H9 (cell line): ENCODE measurements around the gene DDX25. TPM values are rescaled to one million over a fixed set of nuclear protein-coding genes. Genes with fewer than 3 reads are reported as not detected.

Experiments used
- DNase-seq: peaks from one replicate; pipeline ENCODE4 v3.0.0-alpha.2; 2017
- H2AFZ ChIP-seq: one replicate; pipeline ENCODE4 v1.6.1; 2013; ENCODE audit warnings: mild to moderate bottlenecking, low read length, control low read depth, moderate library complexity
- H2AK5ac ChIP-seq: 2 replicates; pipeline ENCODE4 v1.6.1; 2013; ENCODE audit warnings: low read length, control low read depth, mixed read lengths; ENCODE audit not compliant: insufficient read length
- H2BK120ac ChIP-seq: one replicate; pipeline ENCODE4 v1.6.1; 2013; ENCODE audit warnings: low read depth, mild to moderate bottlenecking, low read length, control low read depth, inconsistent platforms; ENCODE audit not compliant: poor library complexity, severe bottlenecking
- H2BK12ac ChIP-seq: 2 replicates; pipeline ENCODE4 v1.6.1; 2013; ENCODE audit warnings: low read length, control low read depth, mixed read lengths, low read depth; ENCODE audit not compliant: insufficient read length
- H2BK15ac ChIP-seq: 2 replicates; pipeline ENCODE4 v1.6.1; 2013; ENCODE audit warnings: low read depth, low read length, control low read depth
- H2BK20ac ChIP-seq: one replicate; pipeline ENCODE4 v1.6.1; 2013; ENCODE audit warnings: low read depth, mild to moderate bottlenecking, low read length, control low read depth, inconsistent platforms; ENCODE audit not compliant: poor library complexity, severe bottlenecking
- H2BK5ac ChIP-seq: 2 replicates; pipeline ENCODE4 v1.6.1; 2013; ENCODE audit warnings: low read length, control low read depth, mixed read lengths; ENCODE audit not compliant: insufficient read length
- H3K14ac ChIP-seq: 2 replicates; pipeline ENCODE4 v1.6.1; 2013; ENCODE audit warnings: low read length, control low read depth; ENCODE audit not compliant: insufficient read depth
- H3K18ac ChIP-seq: 2 replicates; pipeline ENCODE4 v1.6.1; 2013; ENCODE audit warnings: low read depth, mild to moderate bottlenecking, mixed read lengths, low read length, control low read depth; ENCODE audit not compliant: insufficient read length
- H3K23ac ChIP-seq: 2 replicates; pipeline ENCODE4 v1.6.1; 2013; ENCODE audit warnings: low read length, control low read depth, mixed read lengths, low read depth; ENCODE audit not compliant: insufficient read length
- H3K23me2 ChIP-seq: 2 replicates; pipeline ENCODE4 v1.6.1; 2013; ENCODE audit warnings: low read depth, mild to moderate bottlenecking, mixed read lengths, low read length, control low read depth; ENCODE audit not compliant: insufficient read length, poor library complexity, severe bottlenecking
- H3K27ac ChIP-seq: 2 replicates; pipeline ENCODE4 v1.5.1; 2013; ENCODE audit warnings: low read length, control low read depth, mixed read lengths, low read depth; ENCODE audit not compliant: insufficient read length
- H3K27me3 ChIP-seq: 2 replicates; pipeline ENCODE4 v1.6.1; 2013; ENCODE audit warnings: low read length, control low read depth, inconsistent platforms; ENCODE audit not compliant: insufficient read depth
- H3K4ac ChIP-seq: 2 replicates; pipeline ENCODE4 v1.6.1; 2013; ENCODE audit warnings: low read depth, mild to moderate bottlenecking, control low read depth, inconsistent platforms, low read length, moderate library complexity
- H3K4me1 ChIP-seq: 2 replicates; pipeline ENCODE4 v1.6.1; 2013; ENCODE audit warnings: low read length, control low read depth, inconsistent platforms; ENCODE audit not compliant: insufficient read depth
- H3K4me2 ChIP-seq: 2 replicates; pipeline ENCODE4 v1.6.1; 2013; ENCODE audit warnings: low read length, control low read depth, mixed read lengths; ENCODE audit not compliant: insufficient read length, insufficient read depth
- H3K56ac ChIP-seq: 2 replicates; pipeline ENCODE4 v1.6.1; 2013; ENCODE audit warnings: low read depth, mild to moderate bottlenecking, mixed read lengths, low read length, control low read depth; ENCODE audit not compliant: insufficient read length
- H3K79me1 ChIP-seq: 2 replicates; pipeline ENCODE4 v1.6.1; 2013; ENCODE audit warnings: low read depth, mild to moderate bottlenecking, moderate library complexity, low read length, control low read depth, inconsistent platforms; ENCODE audit not compliant: insufficient read depth, poor library complexity, severe bottlenecking
- H3K79me2 ChIP-seq: 2 replicates; pipeline ENCODE4 v1.6.1; 2013; ENCODE audit warnings: low read length, control low read depth, inconsistent platforms; ENCODE audit not compliant: insufficient read depth
- H3K9ac ChIP-seq: 2 replicates; pipeline ENCODE4 v1.6.1; 2013; ENCODE audit warnings: low read length, control low read depth, mixed read lengths; ENCODE audit not compliant: insufficient read length; ENCODE audit errors: extremely low read depth
- H3K9me3 ChIP-seq: one replicate; pipeline ENCODE4 v1.6.1; 2013; ENCODE audit warnings: low read depth, low read length, inconsistent platforms; ENCODE audit not compliant: control insufficient read depth
- H3T11ph ChIP-seq: one replicate; pipeline ENCODE4 v1.6.1; 2013; ENCODE audit warnings: mild to moderate bottlenecking, low read length, control low read depth, inconsistent platforms
- H4K20me1 ChIP-seq: one replicate; pipeline ENCODE4 v1.6.1; 2013; ENCODE audit not compliant: control insufficient read depth, insufficient read length, insufficient read depth
- H4K5ac ChIP-seq: 2 replicates; pipeline ENCODE4 v1.6.1; 2013; ENCODE audit warnings: low read depth, mild to moderate bottlenecking, mixed read lengths, low read length, control low read depth; ENCODE audit not compliant: insufficient read length
- H4K8ac ChIP-seq: replicated peaks from 2 replicates; pipeline ENCODE4 v1.6.1; 2013; ENCODE audit warnings: low read length, control low read depth, mixed read lengths, low read depth; ENCODE audit not compliant: insufficient read length
- H4K91ac ChIP-seq: 2 replicates; pipeline ENCODE4 v1.6.1; 2013; ENCODE audit warnings: low read depth, mild to moderate bottlenecking, moderate library complexity, mixed read lengths, low read length, control low read depth; ENCODE audit not compliant: insufficient read length
- H3K27ac Mint-ChIP-seq, 3 experiments: 2 replicates in 2 of 3; 3 replicates in 1 of 3; pipeline ENCODE4 v1.8.0; 2020 to 2021; ENCODE audit warnings: mixed read lengths in 3 of 3, mild to moderate bottlenecking in 1 of 3, moderate library complexity in 1 of 3
- H3K27me3 Mint-ChIP-seq: 2 replicates; pipeline ENCODE4 v1.8.0; 2021; ENCODE audit warnings: low read depth, mild to moderate bottlenecking, moderate library complexity, mixed read lengths
- H3K36me3 Mint-ChIP-seq, 3 experiments: 2 replicates in 2 of 3; 3 replicates in 1 of 3; pipeline ENCODE4 v1.8.0; 2020 to 2021; ENCODE audit warnings: low read depth in 3 of 3, mixed read lengths in 3 of 3; ENCODE audit not compliant: insufficient read depth in 1 of 3
- H3K4me1 Mint-ChIP-seq, 2 experiments: 2 replicates each; pipeline ENCODE4 v1.8.0; 2020; ENCODE audit warnings: mixed read lengths in 2 of 2
- H3K4me3 Mint-ChIP-seq, 2 experiments: 2 replicates in 1 of 2; 3 replicates in 1 of 2; pipeline ENCODE4 v1.8.0; 2020 to 2021; ENCODE audit warnings: mild to moderate bottlenecking in 2 of 2, mixed read lengths in 2 of 2, moderate library complexity in 1 of 2
- H3K9me3 Mint-ChIP-seq, 2 experiments: 2 replicates in 1 of 2; 3 replicates in 1 of 2; pipeline ENCODE4 v1.8.0; 2020; ENCODE audit warnings: mild to moderate bottlenecking in 2 of 2, mixed read lengths in 2 of 2, moderate library complexity in 1 of 2
- CTCF ChIP-seq: fragments of 200-600 bp; sonication (generic); conservative IDR thresholded peaks from 3 replicates; pipeline ENCODE4 v1.8.0; 2021; ENCODE audit warnings: antibody characterized with exemption, mild to moderate bottlenecking
- WGBS: extraction: QIAGEN DNeasy Blood & Tissue Kit; methylation state at CpG from one replicate; pipeline ENCODE4 v1.1.7; 2013; ENCODE audit warnings: missing lambda C conversion rate, low lambda C conversion rate, mixed read lengths; ENCODE audit not compliant: insufficient read length; ENCODE audit errors: extremely low coverage; 5-methylcytosine and 5-hydroxymethylcytosine counted together
- total RNA-seq: library from RNA; stranded (reverse); gene quantifications from 2 replicates; pipeline ENCODE4 v1.2.1, GENCODE V29; 2021

Gene DDX25
- total RNA-seq, 1 experiment from 2014 or later, result 6.9 TPM

- Mint-ChIP-seq H3K27ac (peak overlapping the region in 1 of 3 experiments; percentile 88; a peak in 1 of 7 replicates), H3K4me1 (peaks cover 7 to 15% of the 10 kb centered on the region in 2 experiments), H3K36me3 (peaks cover 11 to 34% (median 12%) of the 10 kb centered on the region in 3 experiments), H3K27me3 (no peaks in the 10 kb centered on the region), H3K4me3 (no peak overlapping the region), H3K9me3 (peaks cover 1 to 7% of the 10 kb centered on the region in 2 experiments; a peak in 3 of 5 replicates)
- no peak overlapping the region for H4K5ac ChIP-seq
- no peak overlapping the region for H3K4me2 ChIP-seq
- no peak overlapping the region for H3T11ph ChIP-seq
- H2AK5ac ChIP-seq, result no peak overlapping the region
- H2BK15ac ChIP-seq, result no peak overlapping the region
- DNase-seq, result no peak
- H3K9ac ChIP-seq, result no peak overlapping the region
- no peak overlapping the region for H2BK5ac ChIP-seq
- TF ChIP-seq CTCF, result no peak
- H3K27me3 ChIP-seq, result no peaks in the 10 kb centered on the region
- WGBS, result no CpG with 5 or more reads among the region's 14 CpGs
- no peak overlapping the region for H4K91ac ChIP-seq
- no peaks in the 10 kb centered on the region for H3K23me2 ChIP-seq
- no peak overlapping the region for H4K8ac ChIP-seq
- no peak overlapping the region for H3K4ac ChIP-seq
- H3K4me1 ChIP-seq, result no peaks in the 10 kb centered on the region
- no peak overlapping the region for H3K23ac ChIP-seq
- H3K14ac ChIP-seq, result no peak overlapping the region
- no peaks in the 10 kb centered on the region for H3K79me1 ChIP-seq
- H3K27ac ChIP-seq, result no peak overlapping the region
- H2BK20ac ChIP-seq, result no peak overlapping the region
- no peak overlapping the region for H2AFZ ChIP-seq
- H3K56ac ChIP-seq, result no peak overlapping the region
- H3K9me3 ChIP-seq, result no peaks in the 10 kb centered on the region
- no peak overlapping the region for H3K18ac ChIP-seq
- no peak overlapping the region for H2BK120ac ChIP-seq
- H2BK12ac ChIP-seq, result no peak overlapping the region
- H4K20me1 ChIP-seq, result no peaks in the 10 kb centered on the region
- H3K79me2 ChIP-seq, result no peaks in the 10 kb centered on the region
Observed at GRCh38 chr11:125957618-125958332, 53.5 kb downstream of the DDX25 start.
